PC-9 (cell line): ENCODE data around the gene RET.

Experiments
- EZH2 ChIP-seq: fragments of 200-600 bp; sonication (generic); IDR thresholded peaks from 2 replicates; pipeline ENCODE4 v1.8.0; 2017; ENCODE audit warnings: antibody characterized with exemption, low read depth
- TF ChIP-seq, protein P1 (sequence below): fragments of 200-600 bp; sonication (generic); conservative IDR thresholded peaks from 2 replicates; pipeline ENCODE4 v1.6.1; 2017; ENCODE audit warnings: mixed run types, antibody characterized with exemption, mild to moderate bottlenecking, moderate library complexity

DNA sequence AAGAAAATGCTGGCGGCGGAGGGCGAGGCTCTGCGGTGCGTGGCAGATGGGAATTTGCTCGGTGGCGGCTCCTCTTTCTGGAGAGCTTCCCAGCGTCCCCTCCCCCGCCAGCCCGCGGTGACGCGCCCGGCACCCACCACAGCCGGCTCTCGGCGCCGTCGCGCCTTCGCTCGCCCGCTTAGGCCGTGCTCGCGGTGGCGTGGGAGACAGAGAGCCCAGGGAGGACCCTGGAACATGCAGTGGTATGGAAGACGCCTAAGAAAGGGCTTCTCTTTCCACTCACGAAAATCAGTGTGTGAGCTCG lies 60.8 kb downstream of the RET start:
- TF ChIP-seq, protein P1, sequence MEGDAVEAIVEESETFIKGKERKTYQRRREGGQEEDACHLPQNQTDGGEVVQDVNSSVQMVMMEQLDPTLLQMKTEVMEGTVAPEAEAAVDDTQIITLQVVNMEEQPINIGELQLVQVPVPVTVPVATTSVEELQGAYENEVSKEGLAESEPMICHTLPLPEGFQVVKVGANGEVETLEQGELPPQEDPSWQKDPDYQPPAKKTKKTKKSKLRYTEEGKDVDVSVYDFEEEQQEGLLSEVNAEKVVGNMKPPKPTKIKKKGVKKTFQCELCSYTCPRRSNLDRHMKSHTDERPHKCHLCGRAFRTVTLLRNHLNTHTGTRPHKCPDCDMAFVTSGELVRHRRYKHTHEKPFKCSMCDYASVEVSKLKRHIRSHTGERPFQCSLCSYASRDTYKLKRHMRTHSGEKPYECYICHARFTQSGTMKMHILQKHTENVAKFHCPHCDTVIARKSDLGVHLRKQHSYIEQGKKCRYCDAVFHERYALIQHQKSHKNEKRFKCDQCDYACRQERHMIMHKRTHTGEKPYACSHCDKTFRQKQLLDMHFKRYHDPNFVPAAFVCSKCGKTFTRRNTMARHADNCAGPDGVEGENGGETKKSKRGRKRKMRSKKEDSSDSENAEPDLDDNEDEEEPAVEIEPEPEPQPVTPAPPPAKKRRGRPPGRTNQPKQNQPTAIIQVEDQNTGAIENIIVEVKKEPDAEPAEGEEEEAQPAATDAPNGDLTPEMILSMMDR: no peak
- no peak for TF ChIP-seq EZH2
